ENCODE measurements around the gene PPP2R5E. TPM values are rescaled to one million over a fixed set of nuclear protein-coding genes. Genes with fewer than 3 reads are reported as not detected.

Gene PPP2R5E
- total and polyA plus RNA-seq, 9 of the 15 experiments (the other 6 are each of a cell fraction or from before 2014, with no cell fraction given) = 4.2 to 30.3 (median 11.0) TPM

GRCh38 chr14:63543826-63544406 lies 739 bp upstream of the PPP2R5E start (continued):
- TF ChIP-seq, protein P1, sequence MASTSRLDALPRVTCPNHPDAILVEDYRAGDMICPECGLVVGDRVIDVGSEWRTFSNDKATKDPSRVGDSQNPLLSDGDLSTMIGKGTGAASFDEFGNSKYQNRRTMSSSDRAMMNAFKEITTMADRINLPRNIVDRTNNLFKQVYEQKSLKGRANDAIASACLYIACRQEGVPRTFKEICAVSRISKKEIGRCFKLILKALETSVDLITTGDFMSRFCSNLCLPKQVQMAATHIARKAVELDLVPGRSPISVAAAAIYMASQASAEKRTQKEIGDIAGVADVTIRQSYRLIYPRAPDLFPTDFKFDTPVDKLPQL (IDR thresholded peaks at IDR 0.05; ENCODE audit: extremely low read depth, insufficient read length) = no peak
- TF ChIP-seq BRD4 (IDR thresholded peaks at IDR 0.05) (no peak), MIER1 (IDR thresholded peaks at IDR 0.05; ENCODE audit: low read depth) (peak; percentile 62), SAP30 (IDR thresholded peaks at IDR 0.05; ENCODE audit: borderline replicate concordance, insufficient read depth, low read depth, low read length, poor library complexity, severe bottlenecking) (peak; percentile 83), ZNF764 (CRISPR knock-in tag; IDR thresholded peaks at IDR 0.05; ENCODE audit: low read depth) (no peak), CBX2 (IDR thresholded peaks at IDR 0.05; ENCODE audit: insufficient read depth, low read length, poor library complexity, severe bottlenecking) (no peak), SRSF1 (IDR thresholded peaks at IDR 0.05; ENCODE audit: low read depth, low read length) (no peak)

- FAIRE-seq (no peak), DNase-seq (ENCODE audit: extremely low read depth in 1 of 4, low spot score in 3 of 4) (peak; percentile 8 to 35 (median 28)), ATAC-seq (peak; percentile 41)
- in situ Hi-C loops (cut with MboI) (no loop called here), intact Hi-C loops (cut with micrococcal nuclease) (loop anchor here (5.0 kb wide), 1 partner anchor 105 kb away; no protein-coding TSS in a partner anchor)
- peaks cover 4 to 9% of the 10 kb centered on the region in 2 experiments; a peak in 2 of 5 replicates for H3K4me1 ChIP-seq (replicated peaks in 1 of 2; ENCODE audit: control insufficient read depth in 2 of 2, insufficient read depth in 2 of 2, low read length in 2 of 2)
- ChIA-PET POLR2A (interaction anchor here (0.7 to 1.6 kb wide), 3 partner anchors 12 to 17 kb away, joined by 3 to 5 read pairs (median 4); no protein-coding TSS in a partner anchor), CTCF (ENCODE audit: low intra/inter-chr PET ratio) (no interaction called here)
- H3K79me2 ChIP-seq (ENCODE audit: control insufficient read depth, insufficient read depth, low read length) = peaks cover 37% of the 10 kb centered on the region
- H3K27me3 ChIP-seq (ENCODE audit: control insufficient read depth in 2 of 2, insufficient read depth in 2 of 2, low read length in 2 of 2) = no peaks in the 10 kb centered on the region
- WGBS (ENCODE audit: insufficient coverage, low coverage, missing lambda C conversion rate) = 0% methylated on average over 7 of the region's 46 CpGs
- H3K9me1 ChIP-seq (ENCODE audit: control insufficient read depth, insufficient read depth, low read length) = no peaks in the 10 kb centered on the region
- H2AFZ ChIP-seq (ENCODE audit: low read depth, low read length) = peak overlapping the region; percentile 88
- peak overlapping the region; percentile 89 for H3K4me3 ChIP-seq
- 0 out of 2 replicates have a peak, but pooled peaks cover 10% of the 10 kb centered on the region for H4K20me1 ChIP-seq (replicated peaks; ENCODE audit: control insufficient read depth, insufficient read depth, low read length)
- H3K4me2 ChIP-seq (ENCODE audit: insufficient read depth, low read length) = peak overlapping the region; percentile 92
- peak overlapping the region; percentile 82 for H3K27ac ChIP-seq (ENCODE audit: extremely low read depth, low read depth, low read length)
- H3K9me3 ChIP-seq (replicated peaks; ENCODE audit: control insufficient read depth, insufficient read depth, low read depth, low read length) = no peaks in the 10 kb centered on the region
- peak overlapping the region; percentile 88 to 99 for H3K9ac ChIP-seq (ENCODE audit: insufficient read depth in 1 of 2, low read depth in 2 of 2, low read length in 2 of 2)
- H3K36me3 ChIP-seq (ENCODE audit: control insufficient read depth, insufficient read depth, low read length) = peaks cover 20% of the 10 kb centered on the region
- no TSS peak for BruUV-seq (replicated peaks)
- no peak for TF ChIP-seq SPI1 (IDR thresholded peaks at IDR 0.05; ENCODE audit: borderline replicate concordance, low read depth, low read length)
- TF ChIP-seq MEF2D (tag; conservative IDR thresholded peaks at IDR 0.05; ENCODE audit: low read depth) = no peak
- TF ChIP-seq SAP30 (IDR thresholded peaks at IDR 0.05; ENCODE audit: borderline replicate concordance, insufficient read depth, low read depth, low read length, poor library complexity, severe bottlenecking) = no peak
- TF ChIP-seq ZNF347 (CRISPR knock-in tag; IDR thresholded peaks at IDR 0.05; ENCODE audit: low read depth) = no peak
- no peak for TF ChIP-seq SMARCA5 (IDR thresholded peaks at IDR 0.05)
- TF ChIP-seq, protein P2, sequence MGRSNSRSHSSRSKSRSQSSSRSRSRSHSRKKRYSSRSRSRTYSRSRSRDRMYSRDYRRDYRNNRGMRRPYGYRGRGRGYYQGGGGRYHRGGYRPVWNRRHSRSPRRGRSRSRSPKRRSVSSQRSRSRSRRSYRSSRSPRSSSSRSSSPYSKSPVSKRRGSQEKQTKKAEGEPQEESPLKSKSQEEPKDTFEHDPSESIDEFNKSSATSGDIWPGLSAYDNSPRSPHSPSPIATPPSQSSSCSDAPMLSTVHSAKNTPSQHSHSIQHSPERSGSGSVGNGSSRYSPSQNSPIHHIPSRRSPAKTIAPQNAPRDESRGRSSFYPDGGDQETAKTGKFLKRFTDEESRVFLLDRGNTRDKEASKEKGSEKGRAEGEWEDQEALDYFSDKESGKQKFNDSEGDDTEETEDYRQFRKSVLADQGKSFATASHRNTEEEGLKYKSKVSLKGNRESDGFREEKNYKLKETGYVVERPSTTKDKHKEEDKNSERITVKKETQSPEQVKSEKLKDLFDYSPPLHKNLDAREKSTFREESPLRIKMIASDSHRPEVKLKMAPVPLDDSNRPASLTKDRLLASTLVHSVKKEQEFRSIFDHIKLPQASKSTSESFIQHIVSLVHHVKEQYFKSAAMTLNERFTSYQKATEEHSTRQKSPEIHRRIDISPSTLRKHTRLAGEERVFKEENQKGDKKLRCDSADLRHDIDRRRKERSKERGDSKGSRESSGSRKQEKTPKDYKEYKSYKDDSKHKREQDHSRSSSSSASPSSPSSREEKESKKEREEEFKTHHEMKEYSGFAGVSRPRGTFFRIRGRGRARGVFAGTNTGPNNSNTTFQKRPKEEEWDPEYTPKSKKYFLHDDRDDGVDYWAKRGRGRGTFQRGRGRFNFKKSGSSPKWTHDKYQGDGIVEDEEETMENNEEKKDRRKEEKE (IDR thresholded peaks at IDR 0.05; ENCODE audit: borderline replicate concordance in 1 of 2, control insufficient read depth in 1 of 2, low read depth in 2 of 2, low read length in 1 of 2) = no peak
Observed at GRCh38 chr14:63542231-63542999, 762 bp downstream of the PPP2R5E start.
